Breast epithelium (tissue), 3 donors: Measurements from ENCODE around the gene BNIP3.

Experiments
- CTCF ChIP-seq, 3 donors: fragments of 450-650 bp; IDR thresholded peaks; one replicate each; pipeline ENCODE4 v1.5.1; 2016 to 2017; ENCODE audit warnings: antibody characterized with exemption in 3 of 3, mild to moderate bottlenecking in 3 of 3, moderate library complexity in 3 of 3
- POLR2A ChIP-seq: fragments of 450-650 bp; IDR thresholded peaks from one replicate; pipeline ENCODE4 v1.6.1; 2016; ENCODE audit warnings: antibody characterized with exemption, mild to moderate bottlenecking, moderate library complexity
- POLR2AphosphoS5 ChIP-seq, 3 donors: sonication (generic); formaldehyde crosslinking; IDR thresholded peaks; one replicate each; pipeline ENCODE4 v1.6.1; 2017; ENCODE audit warnings: antibody characterized with exemption in 3 of 3

- TF ChIP-seq CTCF (IDR thresholded peaks at IDR 0.05) (no peak), POLR2A (no peak), POLR2AphosphoS5 (IDR thresholded peaks at IDR 0.05) (no peak)
Measured at GRCh38 chr10:131961777-131962662, 19.7 kb downstream of the BNIP3 start.
